Measurements from ENCODE around the gene CFL1.
"Not testable (repeated sequence)": the region's sequence is repeated elsewhere in the genome, so short reads cannot be mapped to it uniquely, and the experiment has no call there.

The CFL1 gene

DNA sequence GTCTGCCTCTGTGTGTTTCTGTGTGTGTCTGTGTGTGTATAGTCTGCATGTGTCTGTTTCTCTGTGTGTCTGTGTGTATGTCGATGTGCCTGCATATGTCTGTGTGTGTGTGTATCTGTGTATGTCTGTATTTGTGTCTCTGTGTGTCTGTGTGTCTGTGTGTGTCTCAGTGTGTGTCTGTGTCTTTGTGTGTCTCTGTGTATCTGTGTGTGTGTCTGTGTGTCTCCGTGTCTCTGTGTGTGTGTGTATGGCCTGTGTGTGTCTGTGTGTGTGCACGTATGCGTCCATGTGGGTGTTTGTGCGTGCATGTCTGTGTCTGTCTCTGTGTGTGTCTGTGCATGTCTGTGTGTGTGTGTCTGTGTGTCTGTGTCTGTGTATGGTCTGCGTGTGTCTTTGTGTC is 23.8 kb downstream of the CFL1 start:
- DNase-seq (ENCODE audit: low read depth) = no peak
- H3K4me3 ChIP-seq (ENCODE audit: low read length) = peak overlapping the region; percentile 72
- TF ChIP-seq, protein P1, sequence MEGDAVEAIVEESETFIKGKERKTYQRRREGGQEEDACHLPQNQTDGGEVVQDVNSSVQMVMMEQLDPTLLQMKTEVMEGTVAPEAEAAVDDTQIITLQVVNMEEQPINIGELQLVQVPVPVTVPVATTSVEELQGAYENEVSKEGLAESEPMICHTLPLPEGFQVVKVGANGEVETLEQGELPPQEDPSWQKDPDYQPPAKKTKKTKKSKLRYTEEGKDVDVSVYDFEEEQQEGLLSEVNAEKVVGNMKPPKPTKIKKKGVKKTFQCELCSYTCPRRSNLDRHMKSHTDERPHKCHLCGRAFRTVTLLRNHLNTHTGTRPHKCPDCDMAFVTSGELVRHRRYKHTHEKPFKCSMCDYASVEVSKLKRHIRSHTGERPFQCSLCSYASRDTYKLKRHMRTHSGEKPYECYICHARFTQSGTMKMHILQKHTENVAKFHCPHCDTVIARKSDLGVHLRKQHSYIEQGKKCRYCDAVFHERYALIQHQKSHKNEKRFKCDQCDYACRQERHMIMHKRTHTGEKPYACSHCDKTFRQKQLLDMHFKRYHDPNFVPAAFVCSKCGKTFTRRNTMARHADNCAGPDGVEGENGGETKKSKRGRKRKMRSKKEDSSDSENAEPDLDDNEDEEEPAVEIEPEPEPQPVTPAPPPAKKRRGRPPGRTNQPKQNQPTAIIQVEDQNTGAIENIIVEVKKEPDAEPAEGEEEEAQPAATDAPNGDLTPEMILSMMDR (conservative IDR thresholded peaks at IDR 0.05; ENCODE audit: low read depth, low read length) = no peak

DNA sequence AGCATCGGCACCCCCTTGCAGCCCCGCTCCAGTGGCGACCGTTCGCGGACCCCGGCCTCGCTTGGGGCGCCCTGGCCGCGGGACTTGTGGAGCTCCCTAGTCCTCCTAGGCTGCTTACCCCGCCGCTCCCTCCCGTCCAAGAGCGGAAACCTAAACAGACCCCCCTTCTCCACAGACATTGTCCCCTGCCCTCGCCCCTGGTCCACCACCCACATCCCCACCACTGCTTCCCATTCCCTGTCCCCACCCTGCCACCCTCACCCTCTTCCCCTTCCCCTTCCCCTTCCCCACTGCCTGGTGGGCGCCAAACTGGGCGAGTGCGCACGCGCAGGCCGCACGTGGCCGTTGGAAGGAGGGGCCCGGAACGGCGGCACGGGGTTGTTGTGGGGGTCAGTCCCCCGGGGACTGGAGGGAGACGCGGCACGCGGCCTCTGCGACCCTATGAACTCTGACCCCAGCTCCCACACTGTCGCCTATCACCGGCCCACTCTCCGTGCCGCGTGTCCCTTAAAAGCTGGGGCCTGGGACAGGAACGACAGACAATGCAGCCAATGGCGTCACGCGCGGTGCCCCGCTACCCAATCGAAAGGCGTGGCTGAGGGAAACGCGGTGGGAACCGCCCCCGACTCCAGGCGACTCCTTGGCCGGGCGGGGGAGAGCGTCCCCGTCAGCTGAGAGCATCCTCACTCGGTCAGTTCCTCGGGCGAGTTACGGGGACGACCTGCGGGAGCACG is 24.5 kb downstream of the CFL1 start, which contains the start of gene SNX32:
Gene SNX32 (plus strand): TSS at position 667 of the 734 bp plus-strand sequence. CDS start 103 bp downstream, outside the sequence.
- peak; percentile 62 for DNase-seq (ENCODE audit: low read depth)
- peak within 1 kb of the TSS; percentile 72 for H3K4me3 ChIP-seq (ENCODE audit: low read length)
- TF ChIP-seq, protein P1 (conservative IDR thresholded peaks at IDR 0.05; ENCODE audit: low read depth, low read length) = no peak

DNA sequence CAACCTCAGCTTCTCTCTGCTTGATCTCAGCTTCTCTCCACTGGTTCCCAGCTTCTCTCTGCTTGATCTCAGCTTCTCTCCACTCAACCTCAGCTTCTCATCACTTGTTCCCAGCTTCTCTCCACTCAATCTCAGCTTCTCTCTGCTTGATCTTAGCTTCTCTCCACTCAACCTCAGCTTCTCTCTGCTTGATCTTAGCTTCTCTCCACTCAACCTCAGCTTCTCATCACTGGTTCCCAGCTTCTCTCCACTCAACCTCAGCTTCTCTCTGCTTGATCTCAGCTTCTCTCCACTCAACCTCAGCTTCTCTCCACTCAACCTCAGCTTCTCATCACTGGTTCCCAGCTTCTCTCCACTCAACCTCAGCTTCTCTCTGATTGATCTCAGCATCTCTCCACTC is 25.7 kb downstream of the CFL1 start:
- not testable (repeated sequence) for H3K4me3 ChIP-seq (ENCODE audit: low read length); DNase-seq (ENCODE audit: low read depth)

DNA sequence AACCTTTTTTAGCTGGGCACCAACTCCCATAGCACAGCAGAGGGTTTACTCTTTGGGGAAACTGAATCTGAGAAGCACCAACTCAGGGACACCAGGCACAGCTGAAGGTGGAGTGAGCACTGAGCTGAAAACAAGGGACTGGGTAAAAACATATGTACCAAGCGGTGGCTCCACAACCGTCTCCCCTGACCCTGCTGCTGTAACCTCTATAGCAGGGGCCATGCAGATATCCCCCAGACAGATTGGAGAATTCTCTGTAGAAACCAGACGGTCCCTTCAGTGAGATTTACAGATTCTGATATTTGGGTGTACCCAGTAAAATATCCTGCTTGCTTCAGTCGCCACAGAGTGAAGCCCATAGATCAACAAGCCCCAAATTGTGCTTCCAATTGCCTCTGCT is 28.5 kb downstream of the CFL1 start:
- no peak for DNase-seq (ENCODE audit: low read depth)
- TF ChIP-seq, protein P1 (conservative IDR thresholded peaks at IDR 0.05; ENCODE audit: low read depth, low read length) = no peak
- no peak overlapping the region for H3K4me3 ChIP-seq (ENCODE audit: low read length)

DNA sequence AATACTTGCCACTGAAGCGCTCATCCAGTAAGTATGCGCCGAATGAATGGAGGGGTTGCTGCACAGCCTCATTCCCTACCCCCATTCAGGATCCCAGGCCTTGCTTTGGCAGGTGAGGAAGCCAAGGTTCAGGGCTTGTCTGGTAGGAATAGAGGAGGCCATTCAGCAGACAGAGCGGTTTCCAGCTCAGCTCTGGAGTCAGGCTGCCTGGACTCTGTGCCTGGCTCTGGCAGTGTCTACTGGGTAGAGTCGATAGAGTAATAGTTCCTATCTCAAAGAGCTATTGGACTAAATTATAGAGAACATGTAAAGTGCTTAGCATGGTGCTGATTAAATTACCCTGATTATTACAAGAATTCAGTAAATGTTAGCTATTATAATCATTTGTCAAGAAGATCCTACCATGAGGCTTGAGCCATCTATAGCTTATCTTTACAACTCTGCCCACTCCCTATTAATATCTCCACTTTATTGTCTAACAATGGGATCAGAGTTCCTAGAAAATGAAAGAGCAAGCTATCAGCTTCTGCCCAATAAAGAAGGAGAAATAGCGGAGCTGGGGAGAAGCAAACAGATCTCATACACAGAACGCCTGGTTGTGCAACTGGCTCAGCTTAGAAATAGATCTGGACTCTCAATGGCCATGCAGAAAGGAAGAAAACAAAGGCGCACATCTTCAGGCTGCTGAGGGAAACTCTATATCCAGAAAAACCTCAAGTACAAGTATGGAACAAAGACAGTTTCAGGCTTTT is 30.8 kb downstream of the CFL1 start:
- H3K4me3 ChIP-seq (ENCODE audit: low read length) = no peak overlapping the region
- no peak for DNase-seq (ENCODE audit: low read depth)
- TF ChIP-seq, protein P1 (conservative IDR thresholded peaks at IDR 0.05; ENCODE audit: low read depth, low read length) = no peak

DNA sequence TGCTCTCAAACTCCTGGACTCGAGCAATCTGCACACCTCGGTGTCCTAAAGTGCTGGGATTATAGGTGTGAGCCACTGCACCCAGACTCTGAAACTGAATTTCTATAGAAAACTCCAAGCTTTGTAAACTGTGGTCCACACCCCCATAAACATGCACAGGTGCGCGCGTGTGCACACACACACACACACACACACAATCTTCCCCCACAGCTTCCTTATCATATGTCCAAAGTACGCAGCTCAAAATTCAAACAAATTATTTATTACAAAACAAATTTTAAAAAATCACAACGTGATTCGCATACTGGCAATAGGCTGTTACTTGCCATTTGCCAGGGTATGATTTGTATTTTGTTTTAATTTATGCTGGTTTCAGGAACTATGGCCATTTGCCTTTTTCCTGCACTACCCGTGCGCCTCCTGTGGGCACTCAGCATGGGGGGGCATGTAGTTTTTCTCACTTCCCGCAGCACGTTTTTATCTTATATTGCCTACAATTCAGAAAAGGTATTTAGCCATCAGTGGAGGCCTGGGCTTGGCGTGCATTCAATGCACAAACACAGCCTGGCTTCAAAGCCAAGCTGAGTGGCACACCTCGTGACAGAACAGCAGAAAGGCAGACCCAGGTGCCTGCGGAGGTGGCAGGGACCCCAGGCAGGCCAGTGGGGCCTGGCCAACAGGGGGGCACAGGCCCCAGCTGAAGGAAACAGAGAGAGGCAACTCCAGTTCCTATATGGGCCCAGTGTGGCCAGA is 35.0 kb downstream of the CFL1 start:
- no peak overlapping the region for H3K4me3 ChIP-seq (ENCODE audit: low read length)
- no peak for DNase-seq (ENCODE audit: low read depth)
- TF ChIP-seq, protein P1 (conservative IDR thresholded peaks at IDR 0.05; ENCODE audit: low read depth, low read length) = no peak

DNA sequence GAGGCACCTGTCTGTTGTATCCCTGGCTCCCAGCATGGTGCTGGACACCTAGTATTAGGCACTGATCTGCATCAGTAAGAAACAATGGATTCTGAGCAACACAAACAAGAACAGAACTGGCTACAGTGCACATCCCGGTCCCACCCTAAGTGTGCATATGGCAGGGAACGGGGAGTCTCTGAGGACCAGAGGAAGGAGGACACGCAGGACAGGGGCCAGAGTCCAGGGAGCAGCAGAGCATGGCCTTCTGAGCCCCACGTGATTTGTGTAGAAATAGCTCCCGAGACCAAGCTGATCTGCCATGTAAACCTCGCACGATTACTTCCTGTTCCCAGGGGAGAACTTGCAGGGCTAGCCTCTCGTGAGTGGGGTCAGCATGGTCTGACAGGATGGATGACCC is 36.9 kb downstream of the CFL1 start:
- no peak for DNase-seq (ENCODE audit: low read depth)
- no peak overlapping the region for H3K4me3 ChIP-seq (ENCODE audit: low read length)
- TF ChIP-seq, protein P1 (conservative IDR thresholded peaks at IDR 0.05; ENCODE audit: low read depth, low read length) = no peak

Data from retinal pigment epithelial cell (primary cell).